Peyer's patch (tissue), 4 donors: Measurements from ENCODE around the gene PDE6B. TPM values are rescaled to one million over a fixed set of nuclear protein-coding genes. Genes with fewer than 3 reads are reported as not detected.

ENCODE experiments used
- DNase-seq, 3 donors: peaks; one replicate each; pipeline ENCODE4 v3.0.0-alpha.2; 2017 to 2019
- H3K27ac ChIP-seq, 4 donors: fragments of 200-600 bp; sonication (generic); one replicate each; pipeline ENCODE4 v1.5.1; 2016 to 2019
- H3K27me3 ChIP-seq, 2 donors: fragments of 200-600 bp; sonication (generic); one replicate each; pipeline ENCODE4 v1.5.1; 2019
- H3K36me3 ChIP-seq, 3 donors: fragments of 200-600 bp; sonication (generic); one replicate each; pipeline ENCODE4 v1.5.1; 2016 to 2019
- H3K4me1 ChIP-seq, 4 donors: fragments of 200-600 bp; sonication (generic); one replicate each; pipeline ENCODE4 v1.5.1; 2016 to 2019
- H3K4me3 ChIP-seq, 4 donors: fragments of 200-600 bp; sonication (generic); 1 replicate in 3 of 4; 2 replicates in 1 of 4; pipeline ENCODE4 v1.5.1; 2016 to 2019; ENCODE audit warnings: mild to moderate bottlenecking in 1 of 4
- H3K9me3 ChIP-seq, 4 donors: fragments of 200-600 bp; sonication (generic); one replicate each; pipeline ENCODE4 v1.5.1; 2016 to 2019; ENCODE audit warnings: mild to moderate bottlenecking in 1 of 4
- CTCF ChIP-seq, 6 experiments: fragments of 450-650 bp in 4 of 6; fragments of 200-600 bp in 2 of 6; sonication (generic) in 1 of 6; IDR thresholded peaks; one replicate each; pipeline ENCODE4 v1.5.1; 2017 to 2019; ENCODE audit warnings: antibody characterized with exemption in 6 of 6, mild to moderate bottlenecking in 3 of 6, moderate library complexity in 1 of 6
- POLR2A ChIP-seq, 2 donors: fragments of 450-650 bp; IDR thresholded peaks; one replicate each; pipeline ENCODE4 v1.5.1; 2017; ENCODE audit warnings: antibody characterized with exemption in 2 of 2, mild to moderate bottlenecking in 2 of 2, moderate library complexity in 2 of 2
- total RNA-seq, 4 donors: library from RNA; depleted of rRNA; stranded (reverse); fragments of >200 nt; gene quantifications; one replicate each; pipeline ENCODE4 v1.1.0, GENCODE V29; 2016

Gene PDE6B
- total RNA-seq, 4 donors from 2014 or later, result 0.27 to 1.8 (median 1.4) TPM; not detected in 1

GRCh38 chr4:646460-646859, 21.1 kb downstream of the PDE6B start:
- Histone ChIP-seq H3K4me1 (no peaks in the 10 kb centered on the region), H3K27me3 (peaks cover 0 to 5% of the 10 kb centered on the region in 2 donors), H3K36me3 (no peaks in the 10 kb centered on the region), H3K27ac (no peak overlapping the region), H3K4me3 (no peak overlapping the region), H3K9me3 (peaks cover 0 to 3% (median 0%) of the 10 kb centered on the region in 4 donors)
- DNase-seq, result no peak
- TF ChIP-seq CTCF (IDR thresholded peaks at IDR 0.05) (no peak), POLR2A (IDR thresholded peaks at IDR 0.05) (no peak)

GRCh38 chr4:647481-647880, 22.1 kb downstream of the PDE6B start:
- Histone ChIP-seq H3K27ac (no peak overlapping the region), H3K4me1 (no peaks in the 10 kb centered on the region), H3K9me3 (no peaks in the 10 kb centered on the region), H3K36me3 (no peaks in the 10 kb centered on the region), H3K4me3 (no peak overlapping the region), H3K27me3 (peaks cover 0 to 5% of the 10 kb centered on the region in 2 donors)
- TF ChIP-seq POLR2A (IDR thresholded peaks at IDR 0.05) (no peak), CTCF (IDR thresholded peaks at IDR 0.05) (no peak)
- DNase-seq, result no peak

GRCh38 chr4:648579-649292, 23.4 kb downstream of the PDE6B start:
- TF ChIP-seq POLR2A (IDR thresholded peaks at IDR 0.05), result no peak
- TF ChIP-seq CTCF (IDR thresholded peaks at IDR 0.05), result no peak
- Histone ChIP-seq H3K27me3 (peaks cover 0 to 5% of the 10 kb centered on the region in 2 donors), H3K27ac (no peak overlapping the region), H3K9me3 (no peaks in the 10 kb centered on the region), H3K36me3 (no peaks in the 10 kb centered on the region), H3K4me1 (no peaks in the 10 kb centered on the region), H3K4me3 (no peak overlapping the region)
- no peak for DNase-seq

- H3K27me3 ChIP-seq, result peaks cover 0 to 5% of the 10 kb centered on the region in 2 donors
These were observed 23.9 kb downstream of the PDE6B start for GRCh38 chr4:649293-649625.

GRCh38 chr4:649751-650310, 24.5 kb downstream of the PDE6B start:
- peaks cover 0 to 5% of the 10 kb centered on the region in 2 donors for H3K27me3 ChIP-seq
- TF ChIP-seq CTCF (IDR thresholded peaks at IDR 0.05) (no peak), POLR2A (IDR thresholded peaks at IDR 0.05) (no peak)
- DNase-seq, result no peak

More at GRCh38 chr4:649293-649625, 23.9 kb downstream of the PDE6B start:
- no peaks in the 10 kb centered on the region for H3K9me3 ChIP-seq
- DNase-seq, result no peak
- no peak overlapping the region for H3K27ac ChIP-seq
- no peaks in the 10 kb centered on the region for H3K36me3 ChIP-seq
- no peak overlapping the region for H3K4me3 ChIP-seq
- no peak for TF ChIP-seq CTCF (IDR thresholded peaks at IDR 0.05)
- TF ChIP-seq POLR2A (IDR thresholded peaks at IDR 0.05), result no peak
- no peaks in the 10 kb centered on the region for H3K4me1 ChIP-seq

More at GRCh38 chr4:649751-650310, 24.5 kb downstream of the PDE6B start:
- no peaks in the 10 kb centered on the region for H3K4me1 ChIP-seq
- H3K9me3 ChIP-seq, result no peaks in the 10 kb centered on the region
- no peak overlapping the region for H3K4me3 ChIP-seq
- H3K36me3 ChIP-seq, result no peaks in the 10 kb centered on the region
- no peak overlapping the region for H3K27ac ChIP-seq
